ENCODE results near the gene KLHL36. TPM values are rescaled to one million over a fixed set of nuclear protein-coding genes. Genes with fewer than 3 reads are reported as not detected.

The KLHL36 gene
- total and polyA plus RNA-seq, 8 donors: 18.1 to 41.5 (median 26.5) TPM

DNA sequence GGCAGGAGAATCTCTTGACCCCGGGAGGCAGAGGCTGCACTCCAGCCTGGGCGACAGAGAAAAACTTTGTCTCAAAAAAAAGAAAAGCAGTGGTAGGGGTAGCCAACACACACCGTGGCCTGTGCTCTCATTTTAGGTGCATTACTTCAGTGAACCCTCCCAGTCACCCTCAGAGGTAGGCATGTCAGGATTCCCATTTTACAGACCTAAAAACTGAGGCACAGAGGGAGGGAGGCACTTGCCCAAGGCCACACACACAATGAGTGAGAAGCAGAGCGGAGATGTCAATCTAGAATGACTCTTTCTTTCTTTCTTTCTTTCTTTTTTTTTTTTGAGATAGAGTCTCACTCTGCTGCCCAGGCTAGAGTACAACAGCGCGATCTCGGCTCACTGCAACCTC lies 35.6 kb upstream of the KLHL36 start:
- no peak for DNase-seq

GRCh38 chr16:84613408-84614072 lies 34.8 kb upstream of the KLHL36 start:
- ATAC-seq (no peak), DNase-seq (no peak), FAIRE-seq (no peak)
- no peaks in the 10 kb centered on the region for H3K36me3 ChIP-seq
- TF ChIP-seq, protein P1, sequence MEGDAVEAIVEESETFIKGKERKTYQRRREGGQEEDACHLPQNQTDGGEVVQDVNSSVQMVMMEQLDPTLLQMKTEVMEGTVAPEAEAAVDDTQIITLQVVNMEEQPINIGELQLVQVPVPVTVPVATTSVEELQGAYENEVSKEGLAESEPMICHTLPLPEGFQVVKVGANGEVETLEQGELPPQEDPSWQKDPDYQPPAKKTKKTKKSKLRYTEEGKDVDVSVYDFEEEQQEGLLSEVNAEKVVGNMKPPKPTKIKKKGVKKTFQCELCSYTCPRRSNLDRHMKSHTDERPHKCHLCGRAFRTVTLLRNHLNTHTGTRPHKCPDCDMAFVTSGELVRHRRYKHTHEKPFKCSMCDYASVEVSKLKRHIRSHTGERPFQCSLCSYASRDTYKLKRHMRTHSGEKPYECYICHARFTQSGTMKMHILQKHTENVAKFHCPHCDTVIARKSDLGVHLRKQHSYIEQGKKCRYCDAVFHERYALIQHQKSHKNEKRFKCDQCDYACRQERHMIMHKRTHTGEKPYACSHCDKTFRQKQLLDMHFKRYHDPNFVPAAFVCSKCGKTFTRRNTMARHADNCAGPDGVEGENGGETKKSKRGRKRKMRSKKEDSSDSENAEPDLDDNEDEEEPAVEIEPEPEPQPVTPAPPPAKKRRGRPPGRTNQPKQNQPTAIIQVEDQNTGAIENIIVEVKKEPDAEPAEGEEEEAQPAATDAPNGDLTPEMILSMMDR (IDR thresholded peaks at IDR 0.05): no peak
- no peaks in the 10 kb centered on the region for H3K27me3 ChIP-seq
- peaks cover 0 to 15% (median 0%) of the 10 kb centered on the region in 3 donors for H3K4me1 ChIP-seq
- intact Hi-C loops (cut with DNase I): no loop called here
- no peak overlapping the region for H3K27ac ChIP-seq
- 82 to 86% methylated on average over 7 of the region's 7 CpGs for WGBS, 2 donors
- H3K9me3 ChIP-seq: no peaks in the 10 kb centered on the region
- no peak overlapping the region for H3K4me3 ChIP-seq

More for the DNA sequence above, 35.6 kb upstream of the KLHL36 start:
- intact Hi-C loops (cut with DNase I): no loop called here
- FAIRE-seq: no peak
- H3K27me3 ChIP-seq: no peaks in the 10 kb centered on the region
- no peak for ATAC-seq
- 95 to 99% methylated on average over 7 of the region's 7 CpGs for WGBS, 2 donors
- H3K9me3 ChIP-seq: no peaks in the 10 kb centered on the region
- H3K36me3 ChIP-seq: no peaks in the 10 kb centered on the region
- H3K4me1 ChIP-seq: peaks cover 0 to 15% (median 0%) of the 10 kb centered on the region in 3 donors
- no peak overlapping the region for H3K4me3 ChIP-seq
- TF ChIP-seq, protein P1 (IDR thresholded peaks at IDR 0.05): no peak
- H3K27ac ChIP-seq: no peak overlapping the region

DNA sequence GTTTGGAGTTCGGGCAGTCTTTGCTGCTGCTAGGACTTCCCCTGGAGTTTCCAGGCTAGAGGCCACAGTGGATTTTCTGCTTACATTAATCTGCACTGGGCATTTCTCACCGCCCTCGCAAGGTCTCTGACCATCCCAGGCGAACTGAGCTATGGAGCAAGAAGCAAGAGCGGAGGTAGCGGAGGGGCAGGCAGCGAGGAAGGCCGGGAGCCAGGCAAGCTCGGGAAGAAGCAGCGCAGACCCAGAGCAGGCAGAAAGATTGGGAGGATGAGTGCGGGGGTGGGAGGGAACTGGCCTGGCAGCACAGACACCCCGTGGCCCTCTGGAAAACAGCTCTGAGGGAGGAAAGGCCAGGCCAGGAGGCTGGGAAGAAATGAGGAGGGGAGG lies 34.2 kb upstream of the KLHL36 start:
- Histone ChIP-seq H3K4me1 (peaks cover 0 to 15% (median 0%) of the 10 kb centered on the region in 3 donors), H3K9me3 (no peaks in the 10 kb centered on the region), H3K27ac (no peak overlapping the region), H3K4me3 (no peak overlapping the region), H3K27me3 (no peaks in the 10 kb centered on the region), H3K36me3 (no peaks in the 10 kb centered on the region)
- intact Hi-C loops (cut with DNase I): no loop called here
- 82 to 83% methylated on average over 12 of the region's 12 CpGs for WGBS, 2 donors
- TF ChIP-seq, protein P1 (IDR thresholded peaks at IDR 0.05): no peak
- ATAC-seq (no peak), DNase-seq (no peak), FAIRE-seq (no peak)

GRCh38 chr16:84614623-84614967 lies 33.7 kb upstream of the KLHL36 start:
- Histone ChIP-seq H3K27ac (no peak overlapping the region), H3K36me3 (no peaks in the 10 kb centered on the region), H3K27me3 (no peaks in the 10 kb centered on the region), H3K9me3 (no peaks in the 10 kb centered on the region), H3K4me3 (no peak overlapping the region), H3K4me1 (peaks cover 0 to 15% (median 0%) of the 10 kb centered on the region in 3 donors)
- 88 to 94% methylated on average over 3 of the region's 3 CpGs for WGBS, 2 donors
- no peak for DNase-seq
- TF ChIP-seq, protein P1 (IDR thresholded peaks at IDR 0.05): no peak
- no peak for FAIRE-seq
- no peak for ATAC-seq
- intact Hi-C loops (cut with DNase I): no loop called here
